HepG2 (cell line): Measurements from ENCODE around the gene KIAA0232. TPM values are rescaled to one million over a fixed set of nuclear protein-coding genes. Genes with fewer than 3 reads are reported as not detected.

ENCODE experiments used
- BRCA1 ChIP-seq: sonication (generic); formaldehyde crosslinking; IDR thresholded peaks from 2 replicates; pipeline ENCODE4 v1.4.0; 2020; ENCODE audit warnings: missing genetic modification reagents
- FOXK1 ChIP-seq: sonication (generic); formaldehyde crosslinking; IDR thresholded peaks from 2 replicates; pipeline ENCODE4 v1.4.0; 2020; ENCODE audit warnings: low read depth, missing genetic modification reagents, borderline replicate concordance
- KMT2A ChIP-seq: sonication (generic); formaldehyde crosslinking; IDR thresholded peaks from 2 replicates; pipeline ENCODE4 v1.4.0; 2020; ENCODE audit warnings: missing genetic modification reagents
- RBAK ChIP-seq: sonication (generic); formaldehyde crosslinking; IDR thresholded peaks from 2 replicates; pipeline ENCODE4 v1.5.1; 2020; ENCODE audit warnings: mild to moderate bottlenecking, missing genetic modification reagents
- SKI ChIP-seq: fragments of 450-650 bp; IDR thresholded peaks from one replicate; pipeline ENCODE4 v1.6.1; 2018; ENCODE audit warnings: mild to moderate bottlenecking; ENCODE audit not compliant: partially characterized antibody
- ZKSCAN8 ChIP-seq: IDR thresholded peaks from 2 replicates; pipeline ENCODE4 v1.6.1; 2016; ENCODE audit warnings: borderline replicate concordance, missing genetic modification reagents, missing compliant biosample characterization
- ZNF253 ChIP-seq: sonication (generic); formaldehyde crosslinking; IDR thresholded peaks from 2 replicates; pipeline ENCODE4 v1.8.0; 2022; ENCODE audit warnings: mild to moderate bottlenecking, missing genetic modification reagents, borderline replicate concordance
- ZNF292 ChIP-seq: sonication (generic); formaldehyde crosslinking; IDR thresholded peaks from 2 replicates; pipeline ENCODE4 v1.8.1; 2022; ENCODE audit warnings: mild to moderate bottlenecking, low read depth, missing genetic modification reagents, borderline replicate concordance
- ZNF775 ChIP-seq: sonication (generic); formaldehyde crosslinking; IDR thresholded peaks from 2 replicates; pipeline ENCODE4 v1.4.0; 2020; ENCODE audit warnings: missing genetic modification reagents, mild to moderate bottlenecking, moderate library complexity, borderline replicate concordance
- ZNF850 ChIP-seq: sonication (generic); formaldehyde crosslinking; conservative IDR thresholded peaks from 2 replicates; pipeline ENCODE4 v1.9.0; 2021; ENCODE audit warnings: mild to moderate bottlenecking, missing genetic modification reagents
- ZSCAN20 ChIP-seq: sonication (generic); formaldehyde crosslinking; IDR thresholded peaks from 2 replicates; pipeline ENCODE4 v1.4.0; 2020; ENCODE audit warnings: missing genetic modification reagents, mild to moderate bottlenecking, borderline replicate concordance
- ZSCAN31 ChIP-seq: sonication (generic); formaldehyde crosslinking; IDR thresholded peaks from 2 replicates; pipeline ENCODE4 v1.5.0; 2020; ENCODE audit warnings: low read depth, mild to moderate bottlenecking, missing genetic modification reagents
- polyA plus RNA-seq, 8 experiments: library from polyadenylated mRNA; depleted of rRNA in 3 of 8; stranded (reverse) in 7 of 8; unstranded in 1 of 8; fragments of >200 nt; fragmentation: Illumina TruSeq in 4 of 8; extraction: Trizol in 4 of 8; gene quantifications; 2 replicates each; pipeline versions ENCODE4 v1.2.1 to v1.2.3, GENCODE V29; 2011 to 2016; ENCODE audit warnings: low read depth in 4 of 8, missing spikeins in 1 of 8, mixed read lengths in 1 of 8; ENCODE audit not compliant: insufficient read depth in 1 of 8
- total RNA-seq, 5 experiments: library from RNA; depleted of rRNA; stranded (reverse); fragments of >200 nt; fragmentation: Illumina TruSeq; extraction: Trizol; gene quantifications; 2 replicates each; pipeline ENCODE4 v1.2.3, GENCODE V29; 2016; ENCODE audit warnings: low read depth in 1 of 5
- TF ChIP-seq, protein P1 (sequence below): sonication (generic); formaldehyde crosslinking; conservative IDR thresholded peaks from 2 replicates; pipeline ENCODE4 v1.5.0; 2020; ENCODE audit warnings: missing genetic modification reagents
- TF ChIP-seq, protein P2 (sequence below): IDR thresholded peaks from 2 replicates; pipeline ENCODE4 v1.6.1; 2016; ENCODE audit warnings: missing genetic modification reagents, missing compliant biosample characterization
- TF ChIP-seq, protein P3 (sequence below): sonication (generic); formaldehyde crosslinking; IDR thresholded peaks from 2 replicates; pipeline ENCODE4 v1.4.0; 2020; ENCODE audit warnings: mild to moderate bottlenecking, missing genetic modification reagents

KIAA0232 gene
- total and polyA plus RNA-seq, 2 of the 13 experiments (the other 11 are each of a cell fraction or from before 2014, with no cell fraction given) = 7.8 to 17.1 TPM

DNA sequence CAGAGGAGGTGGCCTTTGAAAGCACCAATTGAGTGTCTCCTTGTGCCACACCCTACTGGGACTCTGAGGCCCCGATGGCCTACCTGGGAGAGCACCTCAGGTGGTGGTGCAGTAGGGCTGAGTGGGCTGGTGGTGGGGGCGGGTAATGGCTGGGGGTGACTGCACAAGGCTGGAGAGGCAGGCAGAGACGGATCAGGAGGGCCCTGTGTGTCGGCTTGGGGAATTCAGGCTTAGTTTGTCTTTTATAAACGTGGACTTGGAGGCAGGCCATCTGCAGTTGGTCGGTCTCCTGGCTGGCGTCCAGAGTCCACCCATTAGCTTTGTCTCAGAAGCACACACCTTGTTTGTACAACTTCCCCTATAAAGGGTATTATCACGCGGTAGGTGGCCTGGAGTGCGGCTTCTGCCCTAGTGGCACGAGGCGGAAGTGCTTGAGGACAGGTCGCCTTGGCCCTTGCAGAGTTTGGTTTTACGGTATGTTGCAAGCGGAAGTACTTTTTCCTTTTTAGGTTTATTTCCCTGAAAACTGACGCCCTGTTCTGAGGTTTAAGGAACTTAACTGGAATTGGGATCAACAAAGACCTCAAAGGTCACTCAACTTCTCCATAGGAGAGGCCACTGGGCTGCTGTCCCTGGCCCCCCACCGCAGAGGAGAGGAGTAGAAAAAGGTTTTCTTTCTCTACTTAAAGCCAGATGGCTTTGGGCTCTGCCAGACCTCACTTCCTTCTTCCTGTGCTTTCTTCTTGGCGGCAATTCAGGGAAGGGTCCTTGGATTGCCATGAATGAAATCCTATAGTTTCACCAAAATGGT is 135.1 kb downstream of the KIAA0232 start (continued):
- TF ChIP-seq RBAK (CRISPR knock-in tag) (no peak), ZNF775 (CRISPR knock-in tag) (no peak), ZSCAN20 (CRISPR knock-in tag) (0 out of 2 replicates have a peak, but pooled peaks have one; percentile 56), ZNF253 (peak; percentile 62; the same call in 1 of the 2 replicates), ZKSCAN8 (peak; percentile 96), ZNF850 (CRISPR knock-in tag) (no peak), KMT2A (CRISPR knock-in tag) (peak; percentile 83), FOXK1 (CRISPR knock-in tag) (peak; percentile 74; the same call in 1 of the 2 replicates), ZSCAN31 (0 out of 2 replicates have a peak, but pooled peaks have one; percentile 46), ZNF292 (CRISPR knock-in tag) (peak; percentile 73; the same call in 1 of the 2 replicates), BRCA1 (peak; percentile 71; the same call in 1 of the 2 replicates), SKI (peak; percentile 78)
- TF ChIP-seq, protein P1, sequence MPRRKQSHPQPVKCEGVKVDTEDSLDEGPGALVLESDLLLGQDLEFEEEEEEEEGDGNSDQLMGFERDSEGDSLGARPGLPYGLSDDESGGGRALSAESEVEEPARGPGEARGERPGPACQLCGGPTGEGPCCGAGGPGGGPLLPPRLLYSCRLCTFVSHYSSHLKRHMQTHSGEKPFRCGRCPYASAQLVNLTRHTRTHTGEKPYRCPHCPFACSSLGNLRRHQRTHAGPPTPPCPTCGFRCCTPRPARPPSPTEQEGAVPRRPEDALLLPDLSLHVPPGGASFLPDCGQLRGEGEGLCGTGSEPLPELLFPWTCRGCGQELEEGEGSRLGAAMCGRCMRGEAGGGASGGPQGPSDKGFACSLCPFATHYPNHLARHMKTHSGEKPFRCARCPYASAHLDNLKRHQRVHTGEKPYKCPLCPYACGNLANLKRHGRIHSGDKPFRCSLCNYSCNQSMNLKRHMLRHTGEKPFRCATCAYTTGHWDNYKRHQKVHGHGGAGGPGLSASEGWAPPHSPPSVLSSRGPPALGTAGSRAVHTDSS = no peak
- TF ChIP-seq, protein P2, sequence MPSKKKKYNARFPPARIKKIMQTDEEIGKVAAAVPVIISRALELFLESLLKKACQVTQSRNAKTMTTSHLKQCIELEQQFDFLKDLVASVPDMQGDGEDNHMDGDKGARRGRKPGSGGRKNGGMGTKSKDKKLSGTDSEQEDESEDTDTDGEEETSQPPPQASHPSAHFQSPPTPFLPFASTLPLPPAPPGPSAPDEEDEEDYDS = peak; percentile 59; the same call in 1 of the 2 replicates
- TF ChIP-seq, protein P3, sequence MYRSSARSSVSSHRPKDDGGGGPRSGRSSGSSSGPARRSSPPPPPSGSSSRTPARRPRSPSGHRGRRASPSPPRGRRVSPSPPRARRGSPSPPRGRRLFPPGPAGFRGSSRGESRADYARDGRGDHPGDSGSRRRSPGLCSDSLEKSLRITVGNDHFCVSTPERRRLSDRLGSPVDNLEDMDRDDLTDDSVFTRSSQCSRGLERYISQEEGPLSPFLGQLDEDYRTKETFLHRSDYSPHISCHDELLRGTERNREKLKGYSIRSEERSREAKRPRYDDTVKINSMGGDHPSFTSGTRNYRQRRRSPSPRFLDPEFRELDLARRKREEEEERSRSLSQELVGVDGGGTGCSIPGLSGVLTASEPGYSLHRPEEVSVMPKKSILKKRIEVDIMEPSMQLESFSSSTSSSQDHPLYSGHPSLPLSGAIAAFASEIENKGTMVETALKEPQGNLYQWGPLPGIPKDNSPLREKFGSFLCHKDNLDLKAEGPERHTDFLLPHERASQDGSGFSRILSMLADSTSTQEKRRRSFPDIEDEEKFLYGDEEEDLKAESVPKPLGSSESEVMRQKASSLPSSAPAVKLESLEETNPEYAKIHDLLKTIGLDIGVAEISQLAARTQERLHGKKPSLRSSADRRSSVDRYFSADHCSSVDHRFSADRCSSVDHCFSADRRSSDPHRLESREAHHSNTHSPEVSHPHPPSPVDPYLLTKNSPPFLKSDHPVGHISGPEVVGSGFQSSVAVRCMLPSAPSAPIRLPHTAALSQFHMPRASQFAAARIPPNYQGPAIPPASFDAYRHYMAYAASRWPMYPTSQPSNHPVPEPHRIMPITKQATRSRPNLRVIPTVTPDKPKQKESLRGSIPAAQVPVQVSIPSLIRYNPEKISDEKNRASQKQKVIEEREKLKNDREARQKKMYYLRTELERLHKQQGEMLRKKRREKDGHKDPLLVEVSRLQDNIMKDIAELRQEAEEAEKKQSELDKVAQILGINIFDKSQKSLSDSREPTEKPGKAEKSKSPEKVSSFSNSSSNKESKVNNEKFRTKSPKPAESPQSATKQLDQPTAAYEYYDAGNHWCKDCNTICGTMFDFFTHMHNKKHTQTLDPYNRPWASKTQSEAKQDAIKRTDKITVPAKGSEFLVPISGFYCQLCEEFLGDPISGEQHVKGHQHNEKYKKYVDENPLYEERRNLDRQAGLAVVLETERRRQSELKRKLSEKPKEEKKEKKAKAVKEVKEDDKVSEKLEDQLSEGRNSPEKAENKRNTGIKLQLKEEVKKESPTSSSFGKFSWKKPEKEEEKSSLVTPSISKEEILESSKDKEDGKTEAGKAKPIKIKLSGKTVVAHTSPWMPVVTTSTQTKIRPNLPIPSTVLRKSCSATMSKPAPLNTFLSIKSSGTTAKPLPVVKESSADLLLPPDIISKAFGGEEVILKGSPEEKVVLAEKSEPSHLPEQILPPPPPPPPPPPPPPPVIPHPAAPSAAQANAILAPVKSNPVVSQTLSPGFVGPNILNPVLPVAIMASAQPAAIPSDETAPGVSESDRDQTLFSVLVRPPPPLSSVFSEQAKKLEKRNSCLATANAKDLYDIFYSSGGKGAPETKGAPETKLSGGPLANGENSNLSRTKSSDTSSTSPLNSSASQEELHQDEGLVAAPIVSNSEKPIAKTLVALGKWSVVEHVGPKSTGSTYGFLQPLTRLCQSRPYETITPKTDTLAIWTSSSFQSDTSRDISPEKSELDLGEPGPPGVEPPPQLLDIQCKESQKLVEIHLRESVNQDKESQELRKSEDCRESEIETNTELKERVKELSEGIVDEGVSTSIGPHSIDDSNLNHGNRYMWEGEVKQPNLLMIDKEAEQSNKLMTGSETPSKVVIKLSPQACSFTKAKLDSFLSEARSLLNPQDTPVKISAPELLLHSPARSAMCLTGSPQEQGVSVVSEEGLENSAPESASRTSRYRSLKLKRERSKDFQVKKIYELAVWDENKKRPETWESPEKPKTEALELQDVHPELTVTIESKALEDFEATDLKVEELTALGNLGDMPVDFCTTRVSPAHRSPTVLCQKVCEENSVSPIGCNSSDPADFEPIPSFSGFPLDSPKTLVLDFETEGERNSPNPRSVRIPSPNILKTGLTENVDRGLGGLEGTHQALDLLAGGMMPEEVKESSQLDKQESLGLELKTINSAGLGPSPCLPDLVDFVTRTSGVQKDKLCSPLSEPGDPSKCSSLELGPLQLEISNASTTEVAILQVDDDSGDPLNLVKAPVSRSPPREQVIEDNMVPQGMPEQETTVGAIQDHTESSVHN = 0 out of 2 replicates have a peak, but pooled peaks have one; percentile 88
- TF ChIP-seq, all 625 proteins: peak for 345
